CD4-positive, alpha-beta T cell (primary cell): ENCODE data around the gene USP17L19. TPM values are rescaled to one million over a fixed set of nuclear protein-coding genes. Genes with fewer than 3 reads are reported as not detected.
"Not testable (repeated sequence)": the region's sequence is repeated elsewhere in the genome, so short reads cannot be mapped to it uniquely, and the experiment has no call there.

Source experiments
- ATAC-seq: fragments of 200-7000 bp; cut with Tn5 transposase; one replicate; pipeline ENCODE4 v1.10.0; 2022; ENCODE audit warnings: mild to moderate bottlenecking; ENCODE audit not compliant: poor library complexity
- CTCF ChIA-PET: fragments of 350-600 bp; sonication (Branson Sonifier 250); formaldehyde crosslinking; loops from one replicate; lab custom pipeline; 2021; ENCODE audit warnings: antibody characterized with exemption, inconsistent platforms; lab: Charles Lee
- POLR2A ChIA-PET: fragments of 350-600 bp; sonication (Branson Sonifier 250); formaldehyde crosslinking; loops from one replicate; lab custom pipeline; 2021; ENCODE audit warnings: antibody characterized with exemption, inconsistent platforms; lab: Charles Lee
- DNase-seq, 14 experiments: peaks; one replicate each; pipeline ENCODE4 v3.0.0-alpha.2; 2013 to 2020; ENCODE audit warnings: mixed read lengths in 2 of 14
- H3K27ac ChIP-seq, 2 donors: one replicate each; pipeline versions ENCODE4 v1.5.1 to v1.7.0; 2013; ENCODE audit warnings: low read length in 2 of 2, low read depth in 1 of 2, mild to moderate bottlenecking in 1 of 2
- H3K27me3 ChIP-seq, 2 experiments: 1 replicate in 1 of 2; 2 replicates in 1 of 2; pipeline versions ENCODE4 v1.6.1 to v1.7.0; 2013; ENCODE audit warnings: low read length in 2 of 2, control low read depth in 1 of 2, mild to moderate bottlenecking in 1 of 2, moderate library complexity in 1 of 2; ENCODE audit not compliant: insufficient read depth in 2 of 2, control insufficient read depth in 1 of 2
- H3K36me3 ChIP-seq: one replicate; pipeline ENCODE4 v1.6.1; 2013; ENCODE audit warnings: low read length, control low read depth; ENCODE audit not compliant: insufficient read depth
- H3K4me1 ChIP-seq: one replicate; pipeline ENCODE4 v1.6.1; 2013; ENCODE audit warnings: low read length, control low read depth; ENCODE audit not compliant: insufficient read depth
- H3K4me3 ChIP-seq: one replicate; pipeline ENCODE4 v1.5.1; 2013; ENCODE audit warnings: mild to moderate bottlenecking, low read length, moderate library complexity
- H3K9me3 ChIP-seq, 2 experiments: 1 replicate in 1 of 2; 2 replicates in 1 of 2; pipeline versions ENCODE4 v1.6.1 to v1.7.0; 2013; ENCODE audit warnings: low read length in 2 of 2, mild to moderate bottlenecking in 2 of 2, control low read depth in 1 of 2, moderate library complexity in 1 of 2; ENCODE audit not compliant: control insufficient read depth in 1 of 2, insufficient read depth in 1 of 2
- H3K27ac Mint-ChIP-seq: one replicate; pipeline ENCODE4 v1.8.0; 2020; ENCODE audit warnings: mixed read lengths
- H3K27me3 Mint-ChIP-seq: one replicate; pipeline ENCODE4 v1.8.0; 2021; ENCODE audit warnings: mixed read lengths
- H3K36me3 Mint-ChIP-seq: one replicate; pipeline ENCODE4 v1.8.0; 2021; ENCODE audit warnings: low read depth, mixed read lengths
- H3K4me1 Mint-ChIP-seq: one replicate; pipeline ENCODE4 v1.8.0; 2021; ENCODE audit warnings: low read depth, mixed read lengths
- H3K4me3 Mint-ChIP-seq: one replicate; pipeline ENCODE4 v1.8.0; 2020; ENCODE audit warnings: mild to moderate bottlenecking, mixed read lengths
- H3K9me3 Mint-ChIP-seq: one replicate; pipeline ENCODE4 v1.8.0; 2020; ENCODE audit warnings: mixed read lengths
- intact Hi-C, 2 experiments: fragments of 100-400 bp; cut with DNase I in 1 of 2; cut with micrococcal nuclease in 1 of 2; formaldehyde crosslinking; loops; one replicate each; pipeline versions ENCODE4 v1.15.1 to v1.9.0; 2023 to 2025; cut with DNase I, micrococcal nuclease
- total RNA-seq, 174 experiments: library from RNA in 2 of 174; stranded (reverse) in 2 of 174; gene quantifications; one replicate each; pipeline ENCODE4 v1.2.3 and lab custom pipeline; 2021 to 2026

Gene USP17L19
- total RNA-seq, 2 experiments from 2014 or later, result not detected

- H3K36me3 Mint-ChIP-seq, intact Hi-C loops, ATAC-seq, H3K9me3 Mint-ChIP-seq, H3K36me3 ChIP-seq, H3K27ac Mint-ChIP-seq, DNase-seq, POLR2A ChIA-PET, CTCF ChIA-PET, H3K4me1 ChIP-seq, H3K4me3 Mint-ChIP-seq, H3K9me3 ChIP-seq, H3K27ac ChIP-seq, H3K4me3 ChIP-seq, H3K27me3 Mint-ChIP-seq, H3K27me3 ChIP-seq, H3K4me1 Mint-ChIP-seq: not testable (repeated sequence)
Measured at GRCh38 chr4:9234085-9234484, 19.1 kb upstream of the USP17L19 start, which contains the start of gene USP17L15. TSS of gene USP17L15 (plus strand) at chr4:9234385. CDS start at chr4:9234385, 0 bp downstream.

- ATAC-seq, CTCF ChIA-PET, H3K27ac ChIP-seq, H3K27me3 Mint-ChIP-seq, H3K27ac Mint-ChIP-seq, H3K36me3 Mint-ChIP-seq, H3K9me3 ChIP-seq, H3K4me1 ChIP-seq, H3K9me3 Mint-ChIP-seq, H3K27me3 ChIP-seq, POLR2A ChIA-PET, H3K4me3 Mint-ChIP-seq, intact Hi-C loops, H3K4me3 ChIP-seq, H3K4me1 Mint-ChIP-seq, H3K36me3 ChIP-seq: not testable (repeated sequence)
- peak in 3 of 14 experiments; percentile 1 to 10 (median 6) for DNase-seq
Measured at GRCh38 chr4:9238461-9238860, 14.7 kb upstream of the USP17L19 start.

DNA sequence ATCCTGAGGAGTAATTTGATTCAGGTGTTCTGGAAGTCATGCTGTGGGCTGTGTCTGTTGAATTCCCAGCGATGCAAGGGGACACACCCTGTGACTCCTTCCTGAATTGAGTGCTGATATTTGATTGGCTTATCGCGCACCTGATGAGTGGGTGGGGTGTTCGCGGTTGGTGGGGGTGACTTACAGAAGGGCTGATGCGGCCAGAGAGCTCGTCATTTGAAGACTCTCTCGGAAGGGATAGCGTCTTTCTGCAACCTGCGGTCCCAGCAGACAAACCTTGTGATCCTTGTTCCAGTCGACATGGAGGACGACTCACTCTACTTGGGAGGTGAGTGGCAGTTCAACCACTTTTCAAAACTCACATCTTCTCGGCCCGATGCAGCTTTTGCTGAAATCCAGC, 9.6 kb upstream of the USP17L19 start, which contains the start of gene USP17L17:
Gene USP17L17, plus strand, starts transcription at position 301 of the 400 bp plus-strand sequence. Its CDS starts 0 bp downstream, at position 301.
- H3K4me3 Mint-ChIP-seq, POLR2A ChIA-PET, H3K4me1 Mint-ChIP-seq, H3K4me1 ChIP-seq, H3K9me3 ChIP-seq, ATAC-seq, H3K36me3 ChIP-seq, H3K9me3 Mint-ChIP-seq, H3K27ac ChIP-seq, H3K27me3 Mint-ChIP-seq, H3K4me3 ChIP-seq, CTCF ChIA-PET, H3K36me3 Mint-ChIP-seq, H3K27ac Mint-ChIP-seq, DNase-seq, intact Hi-C loops, H3K27me3 ChIP-seq: not testable (repeated sequence)

DNA sequence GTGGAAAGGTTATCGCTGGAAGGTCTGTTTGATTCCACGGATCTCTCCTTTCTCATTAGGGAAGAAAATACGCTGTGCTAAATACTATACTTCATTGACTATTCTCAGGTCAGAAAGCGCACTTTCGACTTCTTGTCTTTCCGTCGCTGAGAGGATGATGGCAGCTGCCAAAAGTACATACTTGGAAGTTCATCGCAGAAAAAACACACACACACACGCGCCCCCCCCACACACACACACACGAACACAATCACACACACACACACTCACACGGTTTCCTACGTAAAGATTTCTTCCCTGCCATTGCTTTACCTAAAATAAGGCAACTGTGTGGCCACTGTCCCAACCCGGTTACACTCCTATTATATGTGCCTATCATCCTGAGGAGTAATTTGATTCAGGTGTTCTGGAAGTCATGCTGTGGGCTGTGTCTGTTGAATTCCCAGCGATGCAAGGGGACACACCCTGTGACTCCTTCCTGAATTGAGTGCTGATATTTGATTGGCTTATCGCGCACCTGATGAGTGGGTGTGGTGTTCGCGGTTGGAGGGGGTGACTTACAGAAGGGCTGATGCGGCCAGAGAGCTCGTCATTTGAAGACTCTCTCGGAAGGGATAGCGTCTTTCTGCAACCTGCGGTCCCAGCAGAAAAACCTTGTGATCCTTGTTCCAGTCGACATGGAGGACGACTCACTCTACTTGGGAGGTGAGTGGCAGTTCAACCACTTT, 5.1 kb upstream of the USP17L19 start, which contains the start of gene USP17L18:
Gene USP17L18, plus strand, starts transcription at position 678 of the 728 bp plus-strand sequence. Its CDS starts 0 bp downstream, at position 678.
- H3K36me3 Mint-ChIP-seq, H3K27ac Mint-ChIP-seq, CTCF ChIA-PET, ATAC-seq, POLR2A ChIA-PET, H3K4me3 Mint-ChIP-seq, H3K27me3 Mint-ChIP-seq, H3K9me3 ChIP-seq, H3K4me3 ChIP-seq, H3K4me1 ChIP-seq, H3K27me3 ChIP-seq, H3K27ac ChIP-seq, H3K9me3 Mint-ChIP-seq, H3K4me1 Mint-ChIP-seq, H3K36me3 ChIP-seq, intact Hi-C loops: not testable (repeated sequence)
- DNase-seq, result peak in 5 of 14 experiments; percentile 0 to 33 (median 1)

DNA sequence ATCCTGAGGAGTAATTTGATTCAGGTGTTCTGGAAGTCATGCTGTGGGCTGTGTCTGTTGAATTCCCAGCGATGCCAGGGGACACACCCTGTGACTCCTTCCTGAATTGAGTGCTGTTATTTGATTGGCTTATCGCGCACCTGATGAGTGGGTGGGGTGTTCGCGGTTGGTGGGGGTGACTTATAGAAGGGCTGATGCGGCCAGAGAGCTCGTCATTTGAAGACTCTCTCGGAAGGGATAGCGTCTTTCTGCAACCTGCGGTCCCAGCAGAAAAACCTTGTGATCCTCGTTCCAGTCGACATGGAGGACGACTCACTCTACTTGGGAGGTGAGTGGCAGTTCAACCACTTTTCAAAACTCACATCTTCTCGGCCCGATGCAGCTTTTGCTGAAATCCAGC, 4.6 kb downstream of the USP17L19 start, which contains the start of gene USP17L20:
Gene USP17L20, plus strand, starts transcription at position 301 of the 400 bp plus-strand sequence. Its CDS starts 0 bp downstream, at position 301.
- H3K27ac Mint-ChIP-seq, H3K4me1 Mint-ChIP-seq, H3K9me3 Mint-ChIP-seq, POLR2A ChIA-PET, intact Hi-C loops, ATAC-seq, H3K36me3 ChIP-seq, CTCF ChIA-PET, H3K36me3 Mint-ChIP-seq, DNase-seq, H3K27ac ChIP-seq, H3K4me3 Mint-ChIP-seq, H3K9me3 ChIP-seq, H3K27me3 Mint-ChIP-seq, H3K4me1 ChIP-seq, H3K27me3 ChIP-seq, H3K4me3 ChIP-seq: not testable (repeated sequence)

DNA sequence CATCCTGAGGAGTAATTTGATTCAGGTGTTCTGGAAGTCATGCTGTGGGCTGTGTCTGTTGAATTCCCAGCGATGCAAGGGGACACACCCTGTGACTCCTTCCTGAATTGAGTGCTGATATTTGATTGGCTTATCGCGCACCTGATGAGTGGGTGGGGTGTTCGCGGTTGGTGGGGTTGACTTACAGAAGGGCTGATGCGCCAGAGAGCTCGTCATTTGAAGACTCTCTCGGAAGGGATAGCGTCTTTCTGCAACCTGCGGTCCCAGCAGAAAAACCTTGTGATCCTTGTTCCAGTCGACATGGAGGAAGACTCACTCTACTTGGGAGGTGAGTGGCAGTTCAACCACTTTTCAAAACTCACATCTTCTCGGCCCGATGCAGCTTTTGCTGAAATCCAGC, 9.4 kb downstream of the USP17L19 start, which contains the start of gene USP17L21:
Gene USP17L21, plus strand, starts transcription at position 301 of the 400 bp plus-strand sequence. Its CDS starts 0 bp downstream, at position 301.
- H3K4me3 ChIP-seq, H3K27me3 ChIP-seq, H3K4me1 ChIP-seq, H3K9me3 Mint-ChIP-seq, intact Hi-C loops, CTCF ChIA-PET, H3K27me3 Mint-ChIP-seq, H3K9me3 ChIP-seq, H3K36me3 Mint-ChIP-seq, H3K27ac Mint-ChIP-seq, H3K4me3 Mint-ChIP-seq, DNase-seq, H3K4me1 Mint-ChIP-seq, POLR2A ChIA-PET, ATAC-seq, H3K27ac ChIP-seq, H3K36me3 ChIP-seq: not testable (repeated sequence)

DNA sequence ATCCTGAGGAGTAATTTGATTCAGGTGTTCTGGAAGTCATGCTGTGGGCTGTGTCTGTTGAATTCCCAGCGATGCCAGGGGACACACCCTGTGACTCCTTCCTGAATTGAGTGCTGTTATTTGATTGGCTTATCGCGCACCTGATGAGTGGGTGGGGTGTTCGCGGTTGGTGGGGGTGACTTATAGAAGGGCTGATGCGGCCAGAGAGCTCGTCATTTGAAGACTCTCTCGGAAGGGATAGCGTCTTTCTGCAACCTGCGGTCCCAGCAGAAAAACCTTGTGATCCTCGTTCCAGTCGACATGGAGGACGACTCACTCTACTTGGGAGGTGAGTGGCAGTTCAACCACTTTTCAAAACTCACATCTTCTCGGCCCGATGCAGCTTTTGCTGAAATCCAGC, 14.1 kb downstream of the USP17L19 start, which contains the start of gene USP17L22:
Gene USP17L22, plus strand, starts transcription at position 301 of the 400 bp plus-strand sequence. Its CDS starts 0 bp downstream, at position 301.
- H3K9me3 Mint-ChIP-seq, H3K36me3 Mint-ChIP-seq, H3K4me3 ChIP-seq, H3K27me3 Mint-ChIP-seq, intact Hi-C loops, H3K36me3 ChIP-seq, H3K4me1 Mint-ChIP-seq, CTCF ChIA-PET, H3K4me3 Mint-ChIP-seq, DNase-seq, H3K27ac Mint-ChIP-seq, H3K27ac ChIP-seq, H3K27me3 ChIP-seq, H3K9me3 ChIP-seq, H3K4me1 ChIP-seq, POLR2A ChIA-PET, ATAC-seq: not testable (repeated sequence)
